ENCODE data around the gene MKLN1.
"Not testable (repeated sequence)": the region's sequence is repeated elsewhere in the genome, so short reads cannot be mapped to it uniquely, and the experiment has no call there.

Gene MKLN1

DNA sequence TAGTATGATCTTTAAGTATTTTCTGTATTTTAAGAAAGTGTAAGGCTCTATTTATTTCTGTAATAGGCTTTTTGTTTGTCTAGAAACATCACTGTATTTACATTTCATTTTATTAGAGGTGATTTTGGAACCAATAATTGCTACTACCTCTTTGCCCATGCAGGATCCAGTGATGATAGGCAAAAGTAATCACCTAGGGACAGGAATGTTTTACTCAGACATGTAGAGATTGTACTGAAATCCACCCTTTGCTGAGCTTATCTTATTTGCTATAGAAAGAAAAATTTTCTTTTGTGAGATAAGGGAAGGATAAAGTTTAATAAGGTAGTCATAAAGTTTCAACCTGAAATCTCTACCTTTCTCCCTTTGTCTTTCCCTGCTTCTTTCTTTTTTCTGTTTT, 73.5 kb downstream of the MKLN1 start:
- DNase-seq (ENCODE audit: low read depth) = no peak

DNA sequence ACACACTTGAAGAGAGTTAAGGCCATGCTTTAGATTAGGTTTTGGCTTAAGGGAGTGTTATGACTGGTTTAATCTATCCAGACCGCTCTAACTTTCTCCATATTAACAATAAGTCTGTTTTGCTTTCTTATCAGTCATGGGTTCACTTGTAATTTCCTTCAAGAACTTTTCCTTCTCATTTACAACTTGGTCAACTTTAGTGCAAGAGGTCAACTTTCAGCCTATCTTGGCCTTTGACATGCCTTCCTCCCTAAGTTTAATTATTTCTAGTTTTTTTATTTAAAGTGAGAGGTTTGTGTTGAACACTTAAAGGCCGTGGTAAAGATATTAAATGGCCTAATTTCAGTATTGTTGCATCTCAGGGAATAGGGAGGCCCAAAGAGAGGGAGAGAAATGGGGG, 75.6 kb downstream of the MKLN1 start:
- no peak for DNase-seq (ENCODE audit: low read depth)

DNA sequence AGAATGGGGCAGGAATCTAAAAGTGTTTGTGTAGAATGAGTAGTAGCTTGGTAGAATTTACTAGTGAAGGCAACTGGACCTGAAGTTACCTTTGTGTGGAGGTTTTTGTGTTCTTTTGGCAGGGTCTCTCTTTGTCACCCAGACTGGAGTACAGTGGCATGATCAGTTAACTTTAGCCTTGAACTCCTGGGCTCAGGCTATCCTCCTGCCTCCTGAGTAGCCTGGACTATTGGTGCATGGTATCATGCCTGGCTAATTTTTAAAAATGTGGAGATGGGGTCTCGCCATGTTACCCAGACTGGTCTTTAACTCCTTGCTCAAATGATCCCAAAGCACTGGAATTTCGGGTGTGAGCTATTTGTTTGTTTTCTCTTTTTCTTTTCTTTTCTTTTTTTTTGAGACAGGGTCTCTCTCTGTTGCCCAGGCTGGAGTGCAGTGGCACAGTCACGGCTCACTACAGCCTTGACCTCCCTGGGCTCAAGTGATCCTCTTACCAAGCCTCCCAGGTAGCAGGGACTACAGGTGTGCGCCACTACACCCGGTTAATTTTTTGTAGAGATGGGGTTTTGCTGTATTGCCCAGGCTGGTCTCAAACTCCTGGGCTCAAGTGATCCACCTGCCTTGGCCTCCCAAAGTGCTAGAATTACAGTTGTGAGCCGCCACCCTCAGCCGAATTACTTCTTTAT, 76.7 kb downstream of the MKLN1 start:
- no peak for DNase-seq (ENCODE audit: low read depth)

DNA sequence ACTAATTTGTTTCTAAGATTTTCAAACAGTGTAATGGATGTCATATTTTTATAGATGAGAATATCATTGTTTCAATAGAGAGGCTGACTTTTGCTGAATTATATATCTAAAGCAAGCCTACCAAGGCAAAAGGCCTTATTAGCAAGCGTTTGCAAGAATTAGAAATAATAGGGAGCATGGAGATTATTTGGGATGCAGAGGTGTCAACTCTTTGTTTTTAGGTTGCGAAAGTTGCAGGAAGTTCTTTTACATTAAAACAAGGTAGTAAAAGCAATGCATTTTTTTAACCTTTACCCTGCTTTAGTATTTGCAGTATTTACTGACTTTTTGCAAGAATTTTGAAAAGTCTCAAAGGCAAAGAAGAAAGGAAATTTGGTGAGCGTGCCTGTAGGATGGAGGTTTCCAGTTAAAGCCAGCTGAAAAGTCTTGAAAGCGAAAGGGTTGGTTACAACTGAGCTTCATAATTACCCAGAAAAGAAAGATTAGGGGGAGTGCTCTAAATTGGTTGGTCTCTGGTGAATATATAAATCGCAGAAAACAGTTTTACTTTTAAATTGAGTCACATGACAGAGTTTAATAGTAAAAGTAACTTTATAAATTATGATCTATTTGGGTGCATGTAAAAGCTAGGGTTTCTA, 81.6 kb downstream of the MKLN1 start:
- no peak for DNase-seq (ENCODE audit: low read depth)

DNA sequence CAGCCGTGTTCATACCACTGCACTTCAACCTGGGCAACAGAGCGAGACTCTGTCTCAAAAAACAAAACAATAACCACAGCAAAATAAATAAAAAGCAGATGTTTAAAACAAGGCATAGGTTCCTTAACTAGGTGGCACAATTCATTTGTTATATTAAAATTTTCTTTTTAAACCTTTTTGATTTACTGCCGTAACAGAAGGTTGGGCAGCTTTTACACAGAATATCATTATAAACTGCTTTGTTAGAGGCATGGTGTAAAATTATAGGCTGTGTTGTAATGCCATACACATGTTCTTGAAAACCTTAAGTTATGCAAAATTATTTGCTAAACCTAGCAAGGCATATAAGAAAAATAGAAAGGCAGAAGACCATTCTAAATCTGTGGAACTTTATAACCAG, 84.4 kb downstream of the MKLN1 start:
- DNase-seq (ENCODE audit: low read depth) = no peak

DNA sequence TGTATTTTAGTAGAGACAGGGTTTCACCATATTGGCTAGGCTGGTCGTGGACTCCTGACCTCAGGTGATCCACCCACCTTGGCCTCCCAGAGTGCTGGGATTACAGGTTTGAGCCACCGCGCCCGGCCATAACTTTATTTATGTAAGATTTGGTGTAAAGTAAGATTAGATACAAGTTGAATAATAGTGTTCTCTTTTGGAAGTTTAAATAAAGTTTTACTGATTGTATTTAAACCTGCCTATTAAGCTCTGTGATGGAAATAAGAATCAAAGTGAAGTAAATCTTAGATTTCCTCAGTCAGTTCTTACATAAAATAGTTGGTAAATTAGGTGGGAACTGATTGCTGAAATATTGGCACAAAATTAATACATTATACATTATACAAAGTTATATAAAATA, 86.0 kb downstream of the MKLN1 start:
- no peak for DNase-seq (ENCODE audit: low read depth)

DNA sequence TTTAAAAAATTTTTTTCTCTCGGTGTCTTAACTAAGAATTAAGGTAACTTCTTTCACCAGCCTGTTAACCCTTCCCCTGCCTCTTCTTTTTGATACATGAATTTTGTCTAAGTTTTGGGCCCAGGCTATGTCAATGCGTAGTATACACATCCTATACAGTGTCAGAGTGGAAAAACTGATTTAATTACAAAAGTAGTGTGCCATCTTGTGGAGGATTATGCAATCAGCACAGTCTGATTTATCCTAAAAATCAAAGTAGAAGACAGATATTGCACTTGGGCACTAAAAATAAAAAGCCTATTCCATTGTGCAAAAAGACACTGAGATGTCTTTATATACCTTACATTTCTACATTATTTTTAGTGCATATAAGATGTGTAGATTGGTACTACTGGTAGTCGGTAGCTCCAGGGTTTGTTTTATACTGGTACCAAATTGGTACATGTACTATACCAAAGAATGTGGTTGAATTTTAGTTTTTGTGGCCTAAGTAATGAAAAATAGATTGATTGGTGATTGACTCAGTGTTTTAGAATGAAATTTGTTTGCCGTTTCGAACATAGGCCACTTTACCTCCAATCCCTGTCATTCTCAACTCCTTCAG, 96.6 kb downstream of the MKLN1 start:
- no peak for DNase-seq (ENCODE audit: low read depth)

DNA sequence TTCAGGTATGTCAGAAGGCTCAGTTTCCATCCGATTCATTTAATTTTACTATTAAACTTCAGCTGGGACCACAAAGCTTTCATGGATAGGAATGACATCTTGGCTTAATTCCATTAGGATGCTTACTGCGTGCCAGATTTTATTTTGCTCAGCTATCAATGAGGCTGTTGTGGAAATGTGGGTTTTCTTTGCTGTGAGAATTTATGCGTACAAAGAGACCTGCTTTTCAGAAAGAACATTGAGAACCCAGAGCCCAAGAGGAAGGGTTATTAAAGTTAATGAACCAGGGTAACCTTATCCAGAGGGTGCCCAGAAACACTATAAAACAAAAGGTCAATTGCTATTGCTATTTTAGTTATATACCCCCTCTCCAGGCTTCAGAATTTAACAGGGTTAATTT, 98.3 kb downstream of the MKLN1 start:
- no peak for DNase-seq (ENCODE audit: low read depth)

DNA sequence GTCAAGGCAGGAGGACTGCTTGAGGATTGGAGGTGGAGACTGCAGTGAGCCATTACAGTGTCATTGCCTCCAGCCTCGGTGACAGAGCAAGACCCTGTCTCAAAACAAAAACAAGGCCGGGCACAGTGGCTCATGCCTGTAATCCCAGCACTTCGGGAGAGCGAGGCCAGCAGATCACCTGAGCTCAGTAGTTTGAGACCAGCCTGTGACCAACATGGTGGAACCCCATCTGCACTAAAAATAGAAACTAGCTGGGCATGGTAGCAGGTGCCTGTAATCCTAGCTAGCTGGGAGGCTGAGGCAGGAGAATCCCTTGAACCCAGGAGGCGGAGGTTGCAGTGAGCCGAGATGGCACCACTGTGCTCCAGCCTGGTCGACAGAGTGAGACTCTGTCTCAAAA, 103.2 kb downstream of the MKLN1 start:
- DNase-seq (ENCODE audit: low read depth) = not testable (repeated sequence)

DNA sequence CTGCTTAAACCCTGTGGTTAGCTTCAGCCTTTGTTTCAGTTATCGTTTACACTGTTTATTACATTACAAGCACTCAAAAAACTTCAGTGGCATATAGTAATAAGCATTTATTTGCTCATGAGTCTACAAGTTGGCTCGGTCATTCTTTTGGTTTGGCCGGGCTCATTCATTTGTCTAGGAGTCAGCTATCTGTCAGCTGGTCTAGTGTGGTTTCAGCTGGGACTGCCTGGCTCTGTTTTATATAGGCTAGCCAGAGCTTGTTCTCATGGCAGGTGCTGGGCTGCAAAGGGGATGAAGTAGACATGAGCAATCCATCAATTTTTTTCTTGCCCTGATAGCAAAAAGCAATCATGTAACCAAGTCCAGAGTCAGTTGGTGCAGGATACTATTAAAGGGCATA, 103.6 kb downstream of the MKLN1 start:
- DNase-seq (ENCODE audit: low read depth) = no peak

DNA sequence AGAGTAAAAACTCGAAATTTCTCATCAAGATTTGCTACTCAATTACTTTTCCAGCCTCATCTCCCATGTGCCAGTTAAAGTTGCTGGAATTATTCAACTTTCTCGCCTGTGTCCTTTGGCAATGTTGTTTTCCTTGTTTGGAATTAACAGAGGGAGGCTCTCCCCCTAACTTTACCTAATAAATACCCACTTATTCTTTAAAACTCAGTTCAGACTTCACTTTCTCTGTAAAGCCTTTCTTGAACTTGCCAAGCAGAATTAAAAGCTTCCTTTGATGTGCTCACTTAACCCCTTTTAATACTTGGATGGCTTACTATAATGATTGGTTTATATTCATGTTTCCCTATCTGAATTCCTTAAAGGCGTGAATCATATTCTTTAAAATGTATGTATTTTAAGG, 104.1 kb downstream of the MKLN1 start:
- no peak for DNase-seq (ENCODE audit: low read depth)

DNA sequence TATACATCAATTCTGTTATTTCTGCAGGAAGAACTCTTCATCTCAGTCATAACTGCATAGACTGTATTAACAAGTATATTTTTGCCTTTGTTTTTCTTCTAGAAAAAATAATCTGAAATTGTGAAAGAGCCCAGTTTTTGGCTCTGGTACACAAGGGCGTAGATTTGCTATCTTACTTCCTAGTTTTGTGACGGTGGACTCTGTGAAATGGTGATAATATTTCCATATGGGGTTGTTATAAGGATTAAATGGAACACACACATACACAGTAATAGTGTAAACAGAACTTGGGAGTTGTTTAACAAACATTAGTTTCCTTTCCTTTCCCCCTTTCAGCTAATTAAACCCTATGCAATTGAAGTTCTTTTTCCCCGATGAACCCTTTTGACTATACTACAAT, 108.7 kb downstream of the MKLN1 start:
- no peak for DNase-seq (ENCODE audit: low read depth)

DNA sequence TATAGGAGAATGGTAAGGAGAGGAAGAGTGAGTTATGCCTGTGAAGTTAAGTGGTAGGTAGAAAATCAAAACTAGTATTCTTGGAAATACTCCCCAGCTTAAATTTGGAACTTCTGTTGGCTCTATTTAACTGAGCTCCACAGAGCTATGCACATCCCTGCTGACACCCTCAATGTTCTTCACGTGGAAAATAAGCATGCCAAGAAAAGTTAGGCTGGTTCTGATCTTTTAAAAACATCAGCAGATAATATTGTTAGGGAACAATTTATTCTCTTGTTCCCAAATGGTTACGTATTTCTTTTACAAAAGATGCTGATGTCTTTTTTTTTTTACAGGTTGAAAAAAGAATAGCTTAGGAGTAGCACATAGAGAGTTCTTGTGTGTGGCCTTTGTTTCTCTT, 111.3 kb downstream of the MKLN1 start:
- DNase-seq (ENCODE audit: low read depth) = no peak

DNA sequence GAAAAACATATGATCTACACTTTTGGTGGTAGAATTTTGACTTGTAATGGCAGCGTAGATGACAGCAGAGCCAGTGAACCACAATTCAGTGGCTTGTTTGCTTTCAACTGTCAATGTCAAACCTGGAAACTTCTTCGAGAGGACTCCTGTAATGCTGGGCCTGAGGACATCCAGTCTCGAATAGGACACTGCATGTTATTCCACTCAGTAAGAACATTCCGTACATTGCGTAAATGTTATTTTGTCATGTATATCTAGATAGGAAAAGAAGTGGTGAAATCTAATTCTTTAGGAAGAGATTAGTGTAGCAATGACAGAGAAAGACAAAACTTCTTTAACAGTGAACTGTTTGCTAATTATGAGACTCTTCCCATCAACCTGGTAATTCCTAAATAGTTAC, 115.8 kb downstream of the MKLN1 start:
- no peak for DNase-seq (ENCODE audit: low read depth)

DNA sequence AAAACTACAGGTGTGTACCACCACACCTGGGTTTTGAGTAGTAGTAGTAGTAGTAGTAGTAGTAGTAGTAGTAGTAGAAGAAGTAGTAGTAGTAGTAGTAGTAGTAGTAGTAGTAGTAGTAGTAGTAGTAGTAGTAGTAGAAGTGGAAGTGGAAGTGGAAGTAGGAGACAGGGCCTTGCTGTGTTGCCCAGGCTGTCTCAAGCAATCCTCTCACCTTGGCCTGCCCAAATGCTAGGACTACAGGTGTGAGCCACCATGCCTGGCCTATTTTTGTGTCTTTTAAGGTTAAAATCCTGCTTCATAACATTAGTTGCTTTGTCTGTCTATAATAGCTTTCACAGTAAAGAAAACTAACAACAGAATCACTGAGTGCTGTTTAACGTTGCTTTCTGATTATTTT, 117.0 kb downstream of the MKLN1 start:
- no peak for DNase-seq (ENCODE audit: low read depth)

DNA sequence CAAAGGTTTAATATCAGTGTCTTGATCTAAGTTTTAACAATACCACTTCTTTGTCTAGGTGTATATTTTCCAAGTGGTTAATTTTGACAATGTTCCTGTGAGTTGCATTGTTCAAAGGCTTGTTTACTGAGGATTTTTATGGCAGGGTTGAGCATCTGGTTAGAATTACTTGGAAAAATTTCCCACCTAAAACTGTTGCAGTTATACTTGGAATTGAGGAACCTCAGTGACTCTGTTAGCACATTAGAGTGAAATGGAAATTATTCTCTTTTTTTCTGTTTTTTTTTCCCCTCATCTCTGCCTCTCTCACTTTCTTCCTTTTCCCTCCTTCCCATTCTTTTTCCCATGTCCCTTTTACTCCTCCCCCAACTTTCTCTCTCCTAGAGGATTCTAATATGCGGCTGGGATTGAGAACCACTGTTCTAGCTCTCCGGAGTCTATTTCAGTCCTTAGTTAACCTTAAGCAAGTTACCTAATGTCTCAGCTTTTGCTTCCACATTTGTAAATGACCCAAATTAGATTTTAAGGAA, 121.8 kb downstream of the MKLN1 start:
- no peak for DNase-seq (ENCODE audit: low read depth)

DNA sequence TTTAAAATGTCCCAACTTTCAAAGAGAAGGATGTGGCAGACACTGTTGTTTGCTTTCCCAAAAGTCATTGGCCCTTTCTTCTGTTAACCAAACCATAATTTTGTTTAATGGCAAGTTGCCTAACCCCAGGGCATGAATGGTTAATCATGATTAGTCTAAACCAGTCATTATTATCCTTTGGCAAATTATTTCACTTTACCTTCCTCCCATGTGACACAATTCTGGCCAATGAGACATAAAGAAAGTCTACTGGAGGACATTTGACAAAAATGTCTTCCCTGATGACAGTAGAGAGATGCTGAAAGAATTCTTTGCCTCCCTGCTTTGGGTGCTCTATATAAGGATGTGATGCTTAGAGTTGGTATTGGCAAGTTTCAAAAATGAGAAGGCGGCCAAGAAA, 126.8 kb downstream of the MKLN1 start:
- DNase-seq (ENCODE audit: low read depth) = no peak

DNA sequence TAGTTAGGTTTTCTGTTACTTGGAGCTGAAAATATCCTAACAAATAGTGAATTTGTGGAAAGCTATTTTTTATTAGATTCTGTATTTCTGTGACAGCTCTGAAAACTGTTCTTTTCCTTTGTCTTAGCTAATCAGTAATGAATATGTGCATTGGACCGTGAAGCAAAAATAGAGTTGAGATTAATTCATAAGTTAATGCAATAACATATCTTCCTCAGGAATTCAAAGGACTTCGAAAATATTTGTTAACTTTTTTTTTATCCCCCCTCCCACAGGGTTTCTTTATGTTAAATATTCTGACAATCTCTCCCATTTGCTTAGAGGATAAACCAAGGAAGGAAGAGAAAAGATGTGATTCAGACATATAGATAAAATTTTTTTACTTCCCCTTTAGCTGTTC, 127.3 kb downstream of the MKLN1 start:
- DNase-seq (ENCODE audit: low read depth) = no peak

DNA sequence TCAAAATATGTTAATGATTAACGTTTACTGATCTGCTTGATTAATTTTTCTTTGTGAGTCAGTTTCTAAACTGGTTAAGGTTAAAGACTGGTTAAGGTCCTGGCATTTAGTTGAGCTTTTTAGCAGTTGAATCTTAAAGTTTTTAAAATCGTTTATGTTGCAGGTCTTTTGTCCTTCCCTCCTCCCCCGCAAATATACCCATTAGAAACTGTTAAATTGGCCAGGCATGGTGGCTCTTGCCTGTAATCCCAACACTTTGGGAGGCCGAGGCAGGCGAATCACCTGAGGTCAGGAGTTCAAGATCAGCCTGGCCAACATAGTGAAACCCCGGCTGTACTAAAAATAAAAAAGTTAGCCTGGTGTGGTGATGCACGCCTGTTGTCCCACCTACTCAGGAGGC, 127.9 kb downstream of the MKLN1 start:
- DNase-seq (ENCODE audit: low read depth) = no peak

DNA sequence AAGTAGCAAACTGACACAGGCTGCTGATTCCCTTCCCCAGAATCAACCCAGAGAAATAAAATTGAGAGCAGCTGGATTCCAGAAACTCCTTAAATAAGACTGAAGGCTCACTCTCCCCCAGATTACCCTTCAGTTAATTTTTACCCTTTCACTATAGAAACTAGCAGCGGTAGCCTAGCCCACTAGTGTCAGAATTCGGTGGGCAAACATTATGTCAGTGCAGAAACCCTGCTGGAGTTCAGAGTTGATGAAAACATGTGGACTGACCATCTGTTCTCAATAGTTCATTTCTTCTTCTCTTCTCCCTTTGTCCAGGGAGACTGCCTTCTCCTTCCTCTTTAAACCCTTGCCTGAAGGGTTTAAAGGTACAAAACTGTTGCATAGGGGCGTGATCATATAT, 128.7 kb downstream of the MKLN1 start:
- no peak for DNase-seq (ENCODE audit: low read depth)

DNA sequence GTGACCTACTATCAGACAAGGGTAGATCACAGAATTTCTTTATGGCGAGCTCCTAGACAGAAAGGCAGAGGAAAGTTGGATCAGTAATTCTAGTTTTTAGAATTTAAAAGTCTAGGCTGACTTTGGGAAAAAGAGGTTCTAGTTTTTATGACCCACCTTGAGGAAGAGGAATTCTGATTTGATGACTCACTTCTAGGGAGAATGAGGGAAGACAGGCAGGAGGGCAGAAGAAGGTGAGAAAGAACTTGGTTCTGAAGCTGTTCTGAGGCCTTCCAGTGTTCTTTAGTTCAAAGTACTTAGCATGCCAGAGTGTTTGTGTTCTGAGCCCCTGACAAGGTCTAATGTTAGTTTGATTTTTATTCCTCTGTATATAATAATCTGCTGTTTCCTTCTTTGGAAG, 131.6 kb downstream of the MKLN1 start:
- no peak for DNase-seq (ENCODE audit: low read depth)

DNA sequence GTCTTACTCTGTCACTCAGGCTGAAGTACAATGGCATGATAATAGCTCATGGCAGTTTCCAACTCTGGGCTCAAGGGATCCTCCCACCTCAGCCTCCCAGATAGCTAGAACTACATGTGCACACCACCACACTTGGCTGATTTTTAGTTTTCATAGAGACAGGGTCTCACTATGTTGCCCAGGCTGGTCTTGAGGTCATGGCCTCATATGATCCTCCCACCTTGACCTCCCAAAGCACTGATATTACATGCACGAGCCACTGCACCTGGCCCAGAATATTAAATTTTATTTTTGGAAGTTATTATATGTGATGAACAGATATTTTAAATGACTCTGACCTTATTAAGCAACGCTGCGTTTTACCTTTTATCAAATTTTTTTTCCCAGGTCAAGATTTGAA, 134.4 kb downstream of the MKLN1 start:
- DNase-seq (ENCODE audit: low read depth) = no peak

DNA sequence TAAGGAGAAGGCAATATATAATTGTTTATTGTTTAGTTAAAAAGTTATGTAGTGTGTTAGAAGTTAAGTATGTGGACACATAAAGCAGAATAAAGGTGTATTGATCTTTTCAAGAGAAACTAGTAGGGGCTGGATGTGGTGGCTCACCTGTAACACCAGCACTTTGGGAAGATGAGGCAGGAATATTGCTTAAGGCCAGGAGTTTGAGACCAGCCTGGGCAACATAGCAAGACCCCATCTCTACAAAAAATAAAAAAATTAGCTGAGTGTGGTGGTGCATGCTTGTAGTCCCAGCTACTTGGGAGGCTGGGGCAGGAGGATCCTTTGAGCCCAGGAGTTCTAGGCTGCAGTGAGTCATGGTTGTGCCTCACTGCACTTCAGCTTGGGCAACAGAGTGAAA, 135.0 kb downstream of the MKLN1 start:
- DNase-seq (ENCODE audit: low read depth) = not testable (repeated sequence)

All from activated T-helper 9 cell treated with anti-CD3 and anti-CD28 coated beads, Interleukin-2, amount 50 U/mL, for 16 hours (primary cell).